Neural cell (in vitro differentiated cells): ENCODE results near the gene PLCB1. TPM values are rescaled to one million over a fixed set of nuclear protein-coding genes. Genes with fewer than 3 reads are reported as not detected.

ENCODE experiments used
- H2AFZ ChIP-seq: fragments of 200-600, 300-800 bp; sonication (generic), shearing (Covaris generic); 2 replicates; pipeline ENCODE4 v1.6.0; 2014; ENCODE audit warnings: low read depth, mild to moderate bottlenecking, antibody characterized with exemption, low read length, moderate library complexity
- H3F3A ChIP-seq: fragments of 200-600 bp; shearing (Covaris generic); 2 replicates; pipeline ENCODE4 v1.6.1; 2016; ENCODE audit warnings: mild to moderate bottlenecking, moderate library complexity, mixed read lengths, antibody characterized with exemption, low read length; ENCODE audit not compliant: insufficient read depth, poor library complexity, severe bottlenecking
- H3K27ac ChIP-seq: fragments of 200-600, 300-800 bp; sonication (generic), shearing (Covaris generic); 2 replicates; pipeline ENCODE4 v1.5.1; 2014; ENCODE audit warnings: mild to moderate bottlenecking, low read length, moderate library complexity
- H3K27me3 ChIP-seq: fragments of 300-800, 200-600 bp; sonication (generic), shearing (Covaris generic); 2 replicates; pipeline ENCODE4 v1.6.0; 2014; ENCODE audit warnings: mild to moderate bottlenecking, low read depth, low read length, moderate library complexity; ENCODE audit not compliant: insufficient read depth
- H3K36me3 ChIP-seq: fragments of 300-800, 200-600 bp; sonication (generic), shearing (Covaris generic); 2 replicates; pipeline ENCODE4 v1.5.1; 2014; ENCODE audit warnings: mild to moderate bottlenecking, antibody characterized with exemption, low read length, moderate library complexity; ENCODE audit not compliant: insufficient read depth
- H3K4me2 ChIP-seq: fragments of 300-800, 200-600 bp; sonication (generic), shearing (Covaris generic); 2 replicates; pipeline ENCODE4 v1.6.0; 2014; ENCODE audit warnings: mild to moderate bottlenecking, low read length
- H3K4me3 ChIP-seq: fragments of 300-800, 200-600 bp; sonication (generic), shearing (Covaris generic); 2 replicates; pipeline ENCODE4 v1.5.1; 2014; ENCODE audit warnings: mild to moderate bottlenecking, low read length, moderate library complexity
- H3K79me2 ChIP-seq: fragments of 200-600 bp; shearing (Covaris generic); replicated peaks from 2 replicates; pipeline ENCODE4 v1.6.0; 2014; ENCODE audit warnings: mild to moderate bottlenecking, low read length, moderate library complexity; ENCODE audit not compliant: insufficient read depth
- H3K9ac ChIP-seq: fragments of 300-800, 200-600 bp; sonication (generic), shearing (Covaris generic); 2 replicates; pipeline ENCODE4 v1.6.1; 2016; ENCODE audit warnings: mild to moderate bottlenecking, low read length, mixed read lengths
- H3K9me2 ChIP-seq: fragments of 200-600 bp; shearing (Covaris generic); 2 replicates; pipeline ENCODE4 v1.6.1; 2016; ENCODE audit warnings: mild to moderate bottlenecking, low read length, mixed read lengths; ENCODE audit not compliant: insufficient read depth
- H3K9me3 ChIP-seq: fragments of 200-600, 300-800 bp; sonication (generic), shearing (Covaris generic); 2 replicates; pipeline ENCODE4 v1.6.1; 2016; ENCODE audit warnings: mild to moderate bottlenecking, mixed run types, low read length, moderate library complexity, mixed read lengths
- H4K20me1 ChIP-seq: fragments of 200-600 bp; shearing (Covaris generic); 2 replicates; pipeline ENCODE4 v1.6.1; 2016; ENCODE audit warnings: mild to moderate bottlenecking, mixed run types; ENCODE audit not compliant: insufficient read depth
- EP300 ChIP-seq: fragments of 450-650 bp; conservative IDR thresholded peaks from 2 replicates; pipeline ENCODE4 v1.6.1; 2014; ENCODE audit warnings: antibody characterized with exemption, mild to moderate bottlenecking, moderate library complexity; ENCODE audit not compliant: poor library complexity, severe bottlenecking
- EZH2 ChIP-seq: fragments of 200-600, 300-800 bp; shearing (Covaris generic), sonication (generic); IDR thresholded peaks from 2 replicates; pipeline ENCODE4 v1.6.1; 2014; ENCODE audit warnings: antibody characterized with exemption, low read length, borderline replicate concordance, mild to moderate bottlenecking; ENCODE audit not compliant: insufficient read depth, poor library complexity, severe bottlenecking
- MXI1 ChIP-seq: fragments of 450-650 bp; conservative IDR thresholded peaks from 2 replicates; pipeline ENCODE4 v1.6.1; 2014; ENCODE audit warnings: antibody characterized with exemption, mild to moderate bottlenecking; ENCODE audit not compliant: poor library complexity, severe bottlenecking
- POLR2AphosphoS5 ChIP-seq: IDR thresholded peaks from 2 replicates; pipeline ENCODE4 v1.6.1; 2012
- RAD21 ChIP-seq: fragments of 450-650 bp; conservative IDR thresholded peaks from 2 replicates; pipeline ENCODE4 v1.6.1; 2014; ENCODE audit warnings: antibody characterized with exemption, mild to moderate bottlenecking, moderate library complexity
- SMC3 ChIP-seq: fragments of 450-650 bp; conservative IDR thresholded peaks from 2 replicates; pipeline ENCODE4 v1.6.1; 2014; ENCODE audit warnings: antibody characterized with exemption, mild to moderate bottlenecking, moderate library complexity; ENCODE audit not compliant: poor library complexity
- TAF1 ChIP-seq: IDR thresholded peaks from 2 replicates; pipeline ENCODE4 v1.6.1; 2012; ENCODE audit warnings: low read depth
- polyA plus RNA-seq: library from polyadenylated mRNA; depleted of rRNA; stranded (reverse); fragments of >200 nt; gene quantifications from 2 replicates; pipeline ENCODE4 v1.2.3, GENCODE V29; 2014
- TF ChIP-seq, protein P1 (sequence below): IDR thresholded peaks from 2 replicates; pipeline ENCODE4 v1.6.1; 2012; ENCODE audit warnings: borderline replicate concordance
- TF ChIP-seq, protein P2 (sequence below): fragments of 450-650 bp; IDR thresholded peaks from 2 replicates; pipeline ENCODE4 v1.5.1; 2014; ENCODE audit warnings: antibody characterized with exemption, mild to moderate bottlenecking, moderate library complexity; ENCODE audit not compliant: poor library complexity, severe bottlenecking

Gene PLCB1
- polyA plus RNA-seq, 1 donor from 2014 or later = 11.4 TPM

DNA sequence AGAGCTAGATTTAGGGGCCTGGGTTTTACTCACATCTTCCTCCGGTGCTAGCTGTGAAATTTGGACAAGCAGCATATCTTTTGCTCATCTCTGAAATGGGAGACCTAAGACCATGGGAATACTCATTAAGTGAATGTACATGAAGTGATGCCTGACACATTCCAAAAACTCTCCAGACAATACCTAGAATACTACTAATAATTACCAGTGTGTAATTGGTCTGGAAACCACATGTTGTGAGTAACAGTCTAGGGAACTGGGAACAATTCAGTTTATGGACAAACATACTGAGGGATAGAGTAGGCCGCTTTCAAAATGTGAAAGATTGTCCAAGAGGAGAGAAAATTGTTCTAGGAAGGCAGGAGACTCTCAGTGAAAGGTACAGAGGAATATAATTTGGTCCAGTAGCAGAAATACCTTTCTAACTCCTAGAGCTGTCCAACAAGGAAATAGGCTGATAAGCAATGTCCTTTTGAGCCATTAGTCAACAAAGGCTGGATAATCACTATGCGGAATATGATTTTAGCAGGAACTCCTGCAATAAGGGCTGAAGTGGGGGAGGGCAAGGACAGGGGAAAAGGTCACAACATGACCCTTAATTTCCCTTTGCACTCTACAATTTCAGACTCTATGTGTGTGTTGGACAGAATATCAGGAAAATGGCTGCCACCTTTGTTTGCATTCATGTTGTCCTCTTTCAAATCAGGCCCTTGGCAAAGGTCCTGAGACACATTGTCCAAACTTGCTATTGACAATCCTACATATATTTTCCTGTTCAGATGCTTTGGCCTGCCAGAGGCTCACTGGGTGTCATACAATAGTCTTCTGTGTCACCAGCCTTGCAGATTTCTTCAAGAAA, 315.4 kb downstream of the PLCB1 start:
- H3K27me3 ChIP-seq = no peaks in the 10 kb centered on the region
- H3K9me3 ChIP-seq = no peaks in the 10 kb centered on the region
- H3K9ac ChIP-seq = no peak overlapping the region
- TF ChIP-seq POLR2AphosphoS5 (no peak), EP300 (no peak), TAF1 (no peak), EZH2 (no peak), RAD21 (no peak), SMC3 (no peak), MXI1 (no peak)
- TF ChIP-seq, protein P1, sequence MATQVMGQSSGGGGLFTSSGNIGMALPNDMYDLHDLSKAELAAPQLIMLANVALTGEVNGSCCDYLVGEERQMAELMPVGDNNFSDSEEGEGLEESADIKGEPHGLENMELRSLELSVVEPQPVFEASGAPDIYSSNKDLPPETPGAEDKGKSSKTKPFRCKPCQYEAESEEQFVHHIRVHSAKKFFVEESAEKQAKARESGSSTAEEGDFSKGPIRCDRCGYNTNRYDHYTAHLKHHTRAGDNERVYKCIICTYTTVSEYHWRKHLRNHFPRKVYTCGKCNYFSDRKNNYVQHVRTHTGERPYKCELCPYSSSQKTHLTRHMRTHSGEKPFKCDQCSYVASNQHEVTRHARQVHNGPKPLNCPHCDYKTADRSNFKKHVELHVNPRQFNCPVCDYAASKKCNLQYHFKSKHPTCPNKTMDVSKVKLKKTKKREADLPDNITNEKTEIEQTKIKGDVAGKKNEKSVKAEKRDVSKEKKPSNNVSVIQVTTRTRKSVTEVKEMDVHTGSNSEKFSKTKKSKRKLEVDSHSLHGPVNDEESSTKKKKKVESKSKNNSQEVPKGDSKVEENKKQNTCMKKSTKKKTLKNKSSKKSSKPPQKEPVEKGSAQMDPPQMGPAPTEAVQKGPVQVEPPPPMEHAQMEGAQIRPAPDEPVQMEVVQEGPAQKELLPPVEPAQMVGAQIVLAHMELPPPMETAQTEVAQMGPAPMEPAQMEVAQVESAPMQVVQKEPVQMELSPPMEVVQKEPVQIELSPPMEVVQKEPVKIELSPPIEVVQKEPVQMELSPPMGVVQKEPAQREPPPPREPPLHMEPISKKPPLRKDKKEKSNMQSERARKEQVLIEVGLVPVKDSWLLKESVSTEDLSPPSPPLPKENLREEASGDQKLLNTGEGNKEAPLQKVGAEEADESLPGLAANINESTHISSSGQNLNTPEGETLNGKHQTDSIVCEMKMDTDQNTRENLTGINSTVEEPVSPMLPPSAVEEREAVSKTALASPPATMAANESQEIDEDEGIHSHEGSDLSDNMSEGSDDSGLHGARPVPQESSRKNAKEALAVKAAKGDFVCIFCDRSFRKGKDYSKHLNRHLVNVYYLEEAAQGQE = no peak
- TF ChIP-seq, protein P2, sequence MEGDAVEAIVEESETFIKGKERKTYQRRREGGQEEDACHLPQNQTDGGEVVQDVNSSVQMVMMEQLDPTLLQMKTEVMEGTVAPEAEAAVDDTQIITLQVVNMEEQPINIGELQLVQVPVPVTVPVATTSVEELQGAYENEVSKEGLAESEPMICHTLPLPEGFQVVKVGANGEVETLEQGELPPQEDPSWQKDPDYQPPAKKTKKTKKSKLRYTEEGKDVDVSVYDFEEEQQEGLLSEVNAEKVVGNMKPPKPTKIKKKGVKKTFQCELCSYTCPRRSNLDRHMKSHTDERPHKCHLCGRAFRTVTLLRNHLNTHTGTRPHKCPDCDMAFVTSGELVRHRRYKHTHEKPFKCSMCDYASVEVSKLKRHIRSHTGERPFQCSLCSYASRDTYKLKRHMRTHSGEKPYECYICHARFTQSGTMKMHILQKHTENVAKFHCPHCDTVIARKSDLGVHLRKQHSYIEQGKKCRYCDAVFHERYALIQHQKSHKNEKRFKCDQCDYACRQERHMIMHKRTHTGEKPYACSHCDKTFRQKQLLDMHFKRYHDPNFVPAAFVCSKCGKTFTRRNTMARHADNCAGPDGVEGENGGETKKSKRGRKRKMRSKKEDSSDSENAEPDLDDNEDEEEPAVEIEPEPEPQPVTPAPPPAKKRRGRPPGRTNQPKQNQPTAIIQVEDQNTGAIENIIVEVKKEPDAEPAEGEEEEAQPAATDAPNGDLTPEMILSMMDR = no peak
- H3K4me3 ChIP-seq = no peak overlapping the region
- no peaks in the 10 kb centered on the region for H4K20me1 ChIP-seq
- H3K9me2 ChIP-seq = no peaks in the 10 kb centered on the region
- H3K27ac ChIP-seq = no peak overlapping the region
- no peaks in the 10 kb centered on the region for H3K36me3 ChIP-seq
- H3K4me2 ChIP-seq = no peak overlapping the region
- no peaks in the 10 kb centered on the region for H3K79me2 ChIP-seq
- H2AFZ ChIP-seq = no peak overlapping the region
- no peaks in the 10 kb centered on the region for H3F3A ChIP-seq

DNA sequence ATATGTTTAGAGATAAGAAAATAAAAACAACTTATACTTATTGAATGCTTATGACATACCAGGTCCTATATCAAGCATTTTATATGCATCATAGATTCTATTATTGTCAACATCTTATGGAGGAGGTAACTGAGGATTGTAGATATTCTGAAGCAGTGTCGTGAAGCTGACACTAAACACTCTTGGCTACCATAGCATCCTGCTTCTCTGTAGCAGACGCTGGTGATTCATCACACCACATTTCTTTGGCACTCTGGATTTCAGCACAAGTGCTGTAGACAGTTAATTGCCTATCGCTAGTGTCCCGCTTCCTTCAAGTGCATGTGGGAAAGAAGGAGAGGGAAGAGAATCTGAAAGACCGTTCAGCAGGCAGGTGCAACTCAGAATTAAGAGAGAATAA, 317.1 kb downstream of the PLCB1 start:
- Histone ChIP-seq H3K9me3 (no peaks in the 10 kb centered on the region), H4K20me1 (no peaks in the 10 kb centered on the region), H3K27me3 (no peaks in the 10 kb centered on the region), H3K27ac (no peak overlapping the region), H3F3A (no peaks in the 10 kb centered on the region), H2AFZ (no peak overlapping the region), H3K4me2 (no peak overlapping the region), H3K9me2 (no peaks in the 10 kb centered on the region), H3K9ac (no peak overlapping the region), H3K4me3 (no peak overlapping the region), H3K36me3 (no peaks in the 10 kb centered on the region), H3K79me2 (no peaks in the 10 kb centered on the region)
- TF ChIP-seq POLR2AphosphoS5 (peak; percentile 20), MXI1 (no peak)
